Motor neuron (in vitro differentiated cells): ENCODE data around the gene SBDS. TPM values are rescaled to one million over a fixed set of nuclear protein-coding genes. Genes with fewer than 3 reads are reported as not detected.

ENCODE experiments used
- ATAC-seq, 8 experiments: fragments of 200-7000 bp; cut with Tn5 transposase; replicated peaks in 6 of 8; 2 replicates each; pipeline ENCODE4 v1.8.0; 2021; ENCODE audit warnings: mild to moderate bottlenecking in 8 of 8, moderate library complexity in 8 of 8
- H3K27ac ChIP-seq, 2 donors: fragments of 250-450 bp; sonication (Bioruptor Pico); 2 replicates each; pipeline ENCODE4 v1.9.0; 2021; ENCODE audit warnings: antibody characterized with exemption in 2 of 2, mild to moderate bottlenecking in 2 of 2, moderate library complexity in 1 of 2
- H3K4me1 ChIP-seq, 2 donors: fragments of 250-450 bp; sonication (Bioruptor Pico); replicated peaks in 1 of 2; 2 replicates each; pipeline ENCODE4 v1.6.1; 2021; ENCODE audit warnings: antibody characterized with exemption in 2 of 2, mild to moderate bottlenecking in 2 of 2, moderate library complexity in 1 of 2
- H3K4me3 ChIP-seq, 5 donors: fragments of 250-450 bp; sonication (Bioruptor Pico); 2 replicates each; pipeline ENCODE4 v1.9.0; 2021; ENCODE audit warnings: antibody characterized with exemption in 5 of 5, mild to moderate bottlenecking in 5 of 5, moderate library complexity in 4 of 5
- WGBS, 10 experiments: fragments of 450-650 bp; shearing (Covaris generic); methylation state at CpG; one replicate each; pipeline ENCODE4 v1.0.0; 2022; 5-methylcytosine and 5-hydroxymethylcytosine counted together
- in situ Hi-C, 9 experiments: fragments of 400-800 bp; cut with MboI; loops; one replicate each; pipeline ENCODE4 v1.15.0; 2021; ENCODE audit warnings: low sequenced_read_pairs in 9 of 9, low pct_unique_long_range_greater_than_20kb in 2 of 9; ENCODE audit not compliant: unreplicated experiment in 9 of 9
- total RNA-seq, 8 experiments: library from RNA; unstranded; fragments of 300-600 nt; gene quantifications; 2 replicates each; pipeline versions ENCODE4 v1.2.3 to v1.2.4, GENCODE V29; 2022

SBDS gene
- total RNA-seq, 8 experiments from 2014 or later, result 49.4 to 172 (median 64.8) TPM

DNA sequence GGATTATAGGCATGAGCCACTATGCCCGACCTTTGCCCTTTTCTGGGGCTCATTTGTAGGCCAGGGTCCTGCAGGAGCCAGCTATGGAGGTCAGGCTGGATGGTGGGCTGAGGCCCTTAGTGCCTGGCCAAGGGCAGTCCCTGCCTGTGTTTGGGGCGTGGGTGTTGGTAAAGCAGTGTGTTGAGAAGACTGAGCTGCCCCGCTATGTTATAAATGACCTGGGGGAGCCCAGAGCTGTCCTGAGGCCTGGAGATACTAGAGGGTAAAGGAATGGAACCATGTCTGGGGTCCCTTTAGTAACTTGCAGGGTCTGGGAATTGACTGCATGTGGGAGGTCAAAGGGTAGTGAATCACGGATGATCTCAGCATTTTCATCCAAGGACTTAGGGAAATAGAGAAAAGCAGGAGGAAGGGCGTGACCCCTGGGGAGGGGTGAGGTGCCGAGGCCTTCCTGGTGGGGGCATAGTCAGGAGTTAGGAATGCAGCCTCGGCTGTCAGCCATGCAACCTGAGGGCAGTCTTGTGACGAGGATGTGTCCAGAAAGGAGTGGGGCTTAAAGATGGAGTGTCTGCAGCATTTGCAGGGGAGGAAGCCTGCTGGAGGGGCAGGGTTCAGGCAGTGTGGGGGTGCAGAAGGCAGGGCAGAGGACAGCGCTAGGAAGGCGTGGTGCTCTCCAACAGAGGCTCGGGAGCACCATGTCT is 42.9 kb downstream of the SBDS start:
- WGBS, 10 experiments, result 0 to 100% (median 78%) methylated on average over 2 to 6 of the region's 11 CpGs; no CpG with 5 or more reads in 4 of the 10 experiments
- Histone ChIP-seq H3K4me3 (no peak overlapping the region), H3K27ac (no peak overlapping the region), H3K4me1 (no peaks in the 10 kb centered on the region)
- in situ Hi-C loops, result loop anchor here in 1 of 9 experiments (25.0 kb wide), 1 partner anchor 90 kb away; no protein-coding TSS in a partner anchor
- peak in 4 of 8 experiments; percentile 17 to 89 (median 76) for ATAC-seq

DNA sequence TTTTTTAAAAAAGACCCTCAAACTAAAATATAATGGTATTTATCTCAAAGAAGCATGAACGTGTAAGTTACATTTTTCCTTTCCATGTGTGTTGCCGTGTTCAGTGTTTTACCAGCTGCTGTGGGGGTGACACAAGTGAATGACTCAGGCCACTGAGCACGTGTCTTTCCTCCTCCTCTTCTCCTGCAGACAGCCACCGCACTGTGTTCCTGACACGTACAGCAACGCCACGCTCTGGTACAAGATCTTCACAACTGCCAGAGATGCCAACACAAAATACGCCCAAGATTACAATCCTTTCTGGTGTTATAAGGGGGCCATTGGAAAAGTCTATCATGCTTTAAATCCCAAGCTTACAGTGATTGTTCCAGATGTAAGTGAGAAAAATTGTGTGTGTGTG is 44.6 kb downstream of the SBDS start:
- WGBS, 10 experiments, result 20 to 100% (median 89%) methylated on average over 1 to 8 of the region's 8 CpGs; no CpG with 5 or more reads in 2 of the 10 experiments
- in situ Hi-C loops, result loop anchor here in 1 of 9 experiments (25.0 kb wide), 1 partner anchor 88 kb away; no protein-coding TSS in a partner anchor
- Histone ChIP-seq H3K4me1 (no peaks in the 10 kb centered on the region), H3K27ac (no peak overlapping the region), H3K4me3 (no peak overlapping the region)
- ATAC-seq, result peak in 3 of 8 experiments; percentile 17 to 42 (median 37)

GRCh38 chr7:66950311-66950710 is 45.1 kb downstream of the SBDS start:
- 70 to 100% (median 93%) methylated on average over 1 to 3 of the region's 3 CpGs; no CpG with 5 or more reads in 4 of the 10 experiments for WGBS, 10 experiments
- Histone ChIP-seq H3K4me3 (no peak overlapping the region), H3K27ac (no peak overlapping the region), H3K4me1 (no peaks in the 10 kb centered on the region)
- ATAC-seq, result no peak
- in situ Hi-C loops, result loop anchor here in 1 of 9 experiments (25.0 kb wide), 1 partner anchor 88 kb away; no protein-coding TSS in a partner anchor

GRCh38 chr7:66948480-66949109 is 46.8 kb downstream of the SBDS start:
- no peaks in the 10 kb centered on the region for H3K4me1 ChIP-seq
- in situ Hi-C loops, result no loop called here
- no peak overlapping the region for H3K27ac ChIP-seq
- H3K4me3 ChIP-seq, result no peak overlapping the region
- no peak for ATAC-seq
- 80 to 100% (median 94%) methylated on average over 1 to 17 of the region's 19 CpGs for WGBS, 10 experiments

DNA sequence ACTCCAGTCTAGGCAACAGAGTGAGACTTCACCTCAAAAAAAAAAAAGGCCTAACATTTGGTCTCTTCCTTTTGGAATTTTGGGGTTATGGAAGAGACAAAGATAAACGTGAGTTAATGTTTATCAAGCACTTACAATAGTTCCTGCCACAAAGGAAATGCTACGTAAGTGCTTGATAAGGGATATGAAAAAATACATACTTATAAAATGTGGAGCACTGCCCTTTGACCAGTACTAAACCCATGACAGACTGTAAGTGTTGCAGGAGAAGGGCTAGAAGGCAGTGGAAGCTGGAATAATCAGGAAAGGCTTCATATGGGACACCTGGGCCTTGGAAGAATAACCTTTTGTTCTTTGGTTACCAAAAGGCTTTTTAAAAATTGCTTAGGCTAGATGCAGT is 48.8 kb downstream of the SBDS start:
- Histone ChIP-seq H3K4me3 (no peak overlapping the region), H3K4me1 (no peaks in the 10 kb centered on the region), H3K27ac (no peak overlapping the region)
- WGBS, 10 experiments, result 70 to 100% (median 82%) methylated on average over 1 to 2 of the region's 2 CpGs; no CpG with 5 or more reads in 4 of the 10 experiments
- in situ Hi-C loops, result no loop called here
- ATAC-seq, result no peak

GRCh38 chr7:66939325-66939724 is 56.1 kb downstream of the SBDS start:
- Histone ChIP-seq H3K4me1 (no peaks in the 10 kb centered on the region), H3K27ac (no peak overlapping the region), H3K4me3 (no peak overlapping the region)
- no peak for ATAC-seq
- WGBS, 10 experiments, result 20 to 100% (median 90%) methylated on average over 1 to 4 of the region's 4 CpGs; no CpG with 5 or more reads in 4 of the 10 experiments
- in situ Hi-C loops, result no loop called here

GRCh38 chr7:66937940-66938339 is 57.4 kb downstream of the SBDS start:
- ATAC-seq, result no peak
- H3K27ac ChIP-seq, result no peak overlapping the region
- no peaks in the 10 kb centered on the region for H3K4me1 ChIP-seq
- H3K4me3 ChIP-seq, result no peak overlapping the region
- in situ Hi-C loops, result no loop called here
- WGBS, 10 experiments, result 79 to 100% (median 90%) methylated on average over 1 to 4 of the region's 4 CpGs; no CpG with 5 or more reads in 1 of the 10 experiments

Other genes starting within 250 kb of the SBDS start
- gene TMEM248, start 74.4 kb downstream of the SBDS start, total RNA-seq, result 10 to 100 TPM; 25.4 to 78.6 (median 41.7) TPM
- 10 to 100 TPM; 11.9 to 26.9 (median 16.3) TPM for gene TYW1, start 1.2 kb upstream of the SBDS start, total RNA-seq